Femur (tissue), 1 donor: ENCODE results near the gene SSUH2.
"Not testable (repeated sequence)": the region's sequence is repeated elsewhere in the genome, so short reads cannot be mapped to it uniquely, and the experiment has no call there.

ENCODE experiments used
- DNase-seq: peaks from one replicate; pipeline ENCODE4 v3.0.0-alpha.2; 2017

SSUH2 gene

DNA sequence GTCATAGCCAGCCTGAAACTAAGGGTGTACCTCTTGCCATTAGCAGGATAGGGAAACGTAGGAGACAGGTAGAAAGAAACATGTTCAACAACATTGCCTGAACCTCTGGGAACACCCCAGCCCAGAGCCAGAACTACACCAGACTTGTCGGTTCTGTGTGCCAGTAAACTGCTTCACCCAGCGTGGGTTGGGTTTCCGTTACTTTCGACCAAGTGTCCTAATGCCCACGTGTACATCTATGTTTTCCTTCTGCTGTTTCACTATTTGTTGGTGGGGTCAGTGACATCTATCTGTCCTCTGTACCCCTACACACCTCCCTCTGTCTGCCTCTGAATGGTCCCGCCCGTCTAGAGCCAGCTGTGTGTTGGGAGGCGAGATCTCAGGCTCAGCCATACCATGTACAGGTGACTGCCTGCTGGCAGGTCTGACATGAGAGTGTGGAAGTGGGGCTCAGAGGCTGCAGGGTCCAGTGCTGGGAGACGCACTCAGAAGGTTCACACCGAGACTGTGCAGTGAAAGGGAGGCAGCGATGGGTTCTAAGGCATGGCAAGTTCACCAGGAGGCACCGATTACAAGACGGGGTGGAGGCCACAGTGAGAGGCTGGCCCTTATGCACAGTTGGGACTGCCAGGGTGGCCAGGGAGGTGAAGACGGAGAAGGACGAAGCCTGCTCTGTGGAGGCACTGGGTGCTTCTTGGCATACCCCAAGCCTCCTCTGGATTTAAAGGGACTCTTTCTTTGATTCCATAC lies 36.4 kb downstream of the SSUH2 start:
- no peak for DNase-seq

DNA sequence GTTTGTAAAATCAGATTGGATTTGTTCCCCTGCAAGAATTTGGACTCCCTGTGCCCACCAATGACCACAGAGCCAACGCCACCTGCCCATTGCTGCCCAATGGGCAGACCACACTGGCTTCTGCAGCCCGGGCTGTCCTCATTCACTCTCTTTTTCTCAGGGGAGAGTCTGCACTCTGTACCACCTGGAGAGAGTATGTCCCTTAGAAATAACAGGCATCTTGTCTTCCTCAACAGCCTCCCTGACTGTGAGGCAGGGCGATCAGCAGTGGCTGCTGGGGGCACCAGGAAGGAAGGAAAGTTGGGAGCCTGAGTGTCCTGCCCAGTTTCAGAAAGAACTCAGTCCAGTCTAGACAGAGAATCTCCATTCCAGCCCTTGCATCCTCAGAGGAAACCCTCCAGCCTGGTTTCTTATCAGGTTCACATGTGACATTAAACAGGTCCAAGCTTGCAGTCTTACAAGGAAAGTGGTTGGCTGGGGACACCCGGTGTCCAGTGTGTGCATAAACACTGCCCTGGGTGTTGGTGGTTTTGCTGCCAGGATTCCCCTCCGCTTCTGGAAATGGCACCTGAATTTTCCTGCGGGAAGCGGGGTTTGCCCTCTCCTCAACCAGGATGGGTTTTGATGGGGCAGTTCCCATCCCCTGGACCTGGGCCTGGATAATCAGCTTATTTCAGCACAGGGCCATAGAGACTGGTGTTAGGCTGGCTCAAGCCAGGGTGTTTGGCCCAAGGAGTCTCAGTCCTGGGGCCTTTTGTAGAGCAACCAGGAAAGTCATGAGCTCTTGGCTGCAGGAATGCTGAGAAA lies 37.2 kb downstream of the SSUH2 start:
- peak; percentile 76 for DNase-seq

DNA sequence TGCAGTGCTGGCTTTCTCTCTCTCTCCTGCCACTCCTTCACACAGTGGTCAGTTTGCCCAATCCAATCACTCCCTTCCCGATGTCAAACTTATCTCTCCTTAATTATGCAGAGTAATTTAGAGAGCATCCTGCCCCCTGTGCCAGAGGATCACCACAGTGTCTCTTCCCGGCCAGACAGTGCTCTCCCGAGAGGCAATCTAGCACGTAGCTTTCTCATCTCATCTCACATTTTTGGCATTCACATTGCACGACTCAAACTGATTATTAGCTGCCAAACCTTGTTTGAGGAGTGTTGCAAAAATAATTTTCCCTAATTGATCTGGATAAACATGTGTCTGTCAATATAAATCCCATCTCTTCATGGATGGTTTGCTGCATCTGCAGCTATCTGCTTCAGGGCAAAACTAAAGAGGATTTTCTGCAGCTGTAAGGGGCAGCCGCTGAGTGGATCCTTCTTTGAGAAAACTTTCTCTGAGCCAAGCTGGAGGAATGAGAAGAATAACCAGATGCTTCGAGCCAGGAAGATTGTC lies 37.8 kb downstream of the SSUH2 start:
- no peak for DNase-seq

DNA sequence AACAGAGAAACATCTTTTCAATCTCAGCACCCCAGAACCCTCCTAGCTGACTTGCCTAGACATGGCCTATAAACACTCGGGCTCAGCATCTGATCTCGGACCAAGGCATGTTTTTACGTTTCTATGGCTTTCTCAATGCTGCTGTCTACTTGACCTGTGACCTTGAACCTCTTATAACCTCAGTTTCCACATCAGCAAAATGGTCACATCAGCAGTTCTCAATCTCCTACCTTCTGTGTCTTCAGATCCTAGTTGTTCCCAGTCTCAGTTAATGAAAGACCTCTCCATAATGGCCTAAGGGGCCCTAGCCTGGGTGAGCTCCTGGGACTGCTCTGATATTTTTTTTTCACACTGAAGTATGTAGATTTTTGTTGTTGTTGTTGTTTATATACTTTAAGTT lies 39.6 kb downstream of the SSUH2 start:
- DNase-seq, result no peak

DNA sequence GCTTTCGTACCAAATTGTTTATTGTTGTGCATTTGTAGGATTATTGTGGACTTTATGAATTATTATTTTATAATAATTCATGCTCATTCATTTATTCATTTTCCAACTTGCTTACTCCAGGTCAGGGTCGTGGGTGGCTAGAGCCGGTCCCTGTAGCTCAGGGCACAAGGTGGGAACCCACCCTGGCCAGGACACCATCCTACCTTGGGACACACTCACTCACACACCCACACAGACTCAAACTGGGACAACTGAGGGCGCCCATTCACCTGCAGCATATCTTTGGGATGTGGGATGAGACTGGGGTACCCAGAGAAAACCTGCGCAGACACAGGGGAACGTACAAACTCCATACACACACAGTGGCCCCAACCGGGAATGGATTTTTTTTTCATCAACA lies 40.6 kb downstream of the SSUH2 start:
- no peak for DNase-seq

DNA sequence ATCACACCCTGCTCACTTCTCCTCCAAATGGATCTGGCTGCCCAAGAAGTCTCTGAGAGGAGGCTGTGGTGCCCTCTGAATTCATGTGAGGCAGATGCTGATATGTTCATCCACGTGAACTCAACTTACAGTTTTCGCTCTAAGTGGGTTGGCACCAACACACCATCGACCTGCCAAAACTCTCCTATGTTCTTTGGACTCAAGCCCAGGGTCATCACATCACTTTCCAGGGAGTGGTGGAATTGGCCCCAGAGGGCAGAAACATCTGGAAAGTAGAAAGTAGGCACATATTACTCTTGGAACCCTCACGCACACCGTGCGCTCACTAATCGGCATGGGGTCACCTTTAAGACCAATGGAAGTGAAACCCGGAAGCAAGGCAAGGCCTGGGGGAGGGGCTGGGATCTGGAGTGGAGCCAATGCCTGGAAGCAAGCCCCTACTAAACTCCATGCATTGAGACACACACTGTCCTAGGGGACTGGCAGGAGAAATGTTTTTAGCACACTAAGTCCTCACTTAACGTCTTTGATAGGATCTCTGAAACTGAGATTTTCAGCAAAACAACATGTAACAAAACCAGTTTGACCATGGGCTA lies 41.4 kb downstream of the SSUH2 start:
- DNase-seq, result peak; percentile 43

DNA sequence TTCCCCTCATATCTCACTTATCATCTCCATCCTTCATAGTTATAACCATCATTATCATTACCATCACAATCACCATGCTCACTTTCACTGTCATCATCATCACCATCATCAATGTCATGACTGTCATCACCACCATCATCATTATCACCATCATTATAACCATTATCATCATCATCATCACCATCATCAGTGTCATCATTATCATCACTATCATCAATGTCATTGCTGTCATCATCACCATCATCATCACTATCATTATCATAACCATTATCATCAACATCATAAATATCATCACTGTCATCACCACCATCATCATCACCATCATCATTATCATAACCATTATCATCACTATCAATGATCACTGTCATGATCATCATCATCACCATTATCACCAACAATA lies 44.1 kb downstream of the SSUH2 start:
- DNase-seq, result no peak

DNA sequence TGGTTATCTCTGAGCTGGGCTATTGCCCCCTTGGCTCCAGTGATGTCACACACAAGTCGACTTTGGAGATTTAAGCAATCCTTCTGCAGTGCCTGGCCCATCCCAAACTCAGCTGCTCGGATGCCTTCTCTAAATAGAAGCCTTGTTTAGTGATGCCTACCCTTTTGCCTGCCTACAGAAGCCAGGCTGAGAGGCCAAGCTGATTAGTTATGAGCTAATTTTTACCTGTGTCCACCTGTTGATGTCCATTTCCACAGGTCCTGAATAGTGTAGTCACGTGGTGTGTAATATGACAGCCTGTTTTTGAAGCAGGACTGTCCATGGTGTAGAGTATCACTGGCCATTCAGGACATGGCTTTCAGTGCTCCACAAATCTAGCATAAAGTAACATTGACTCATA lies 45.5 kb downstream of the SSUH2 start:
- DNase-seq, result no peak

DNA sequence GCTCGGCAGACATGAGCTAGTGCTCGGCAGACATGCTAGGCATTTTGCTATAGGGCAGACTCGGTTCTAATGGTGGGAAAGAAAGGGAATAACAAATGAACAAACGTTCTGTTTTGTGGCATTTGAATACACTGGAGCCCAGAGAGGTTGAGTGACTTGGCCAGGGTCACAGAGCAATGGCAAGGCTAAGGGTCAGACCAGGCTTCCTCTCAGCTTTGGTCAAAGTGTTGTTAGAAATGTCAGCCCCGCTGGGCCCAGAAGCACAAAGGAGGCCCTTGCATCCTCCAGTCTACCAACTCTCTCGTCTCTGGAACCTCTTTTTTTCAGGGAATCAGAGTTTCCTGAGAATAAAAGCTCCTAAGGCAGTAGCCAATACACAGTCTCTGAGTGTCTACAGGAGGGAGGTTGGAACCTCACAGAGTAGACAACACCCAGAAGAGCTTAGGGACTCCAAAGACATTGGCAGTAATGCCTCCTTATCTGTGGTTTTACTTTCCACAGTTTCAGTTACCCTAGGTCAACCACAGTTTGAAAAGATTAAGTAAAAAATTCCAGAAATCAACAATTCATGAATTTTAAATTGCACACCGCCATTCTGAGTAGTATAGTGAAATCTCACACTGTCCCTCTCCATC lies 47.3 kb downstream of the SSUH2 start:
- no peak for DNase-seq

DNA sequence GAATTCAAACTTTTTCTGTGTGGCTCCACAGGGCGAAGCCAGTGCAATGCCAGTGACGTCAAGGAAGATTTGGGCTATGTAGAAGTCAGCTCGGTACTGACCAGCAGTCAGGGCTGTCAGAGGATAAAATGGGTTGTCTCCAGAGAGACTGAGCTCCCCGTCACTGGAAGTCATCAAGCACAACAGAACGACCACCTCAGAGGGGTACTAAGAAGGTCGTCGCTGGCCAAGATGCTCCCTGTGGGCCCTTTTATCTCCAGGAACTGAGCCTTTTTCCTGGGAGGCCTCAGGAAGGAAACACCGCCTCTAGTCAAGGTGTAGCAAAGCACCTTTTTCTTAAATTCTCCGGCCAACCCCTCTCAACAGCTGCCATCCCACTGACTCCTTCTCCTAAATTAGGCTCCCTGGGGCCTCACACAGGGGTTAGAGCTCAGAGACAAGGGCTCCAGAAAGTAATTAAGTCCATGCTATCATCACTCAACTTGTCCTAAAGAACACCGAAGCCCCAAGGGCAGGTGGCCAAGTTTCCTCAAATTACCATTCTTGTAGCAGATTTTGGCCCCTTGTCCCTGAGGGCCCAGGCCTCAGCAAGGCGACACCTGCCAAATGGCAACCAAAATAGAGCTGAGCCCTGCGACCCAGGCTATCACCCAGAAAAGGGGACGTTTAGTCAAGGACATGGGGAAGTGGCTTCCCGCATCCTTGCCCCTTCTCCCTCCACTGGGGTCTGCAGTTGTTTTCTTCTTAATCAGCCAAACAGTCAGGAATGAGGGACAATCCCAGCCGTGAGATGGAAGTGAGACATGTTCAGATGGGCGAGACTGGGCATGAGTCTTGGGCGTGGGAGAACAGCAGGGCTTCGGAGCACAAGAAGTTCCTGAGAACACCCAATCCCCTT lies 48.0 kb downstream of the SSUH2 start:
- DNase-seq, result peak; percentile 49

DNA sequence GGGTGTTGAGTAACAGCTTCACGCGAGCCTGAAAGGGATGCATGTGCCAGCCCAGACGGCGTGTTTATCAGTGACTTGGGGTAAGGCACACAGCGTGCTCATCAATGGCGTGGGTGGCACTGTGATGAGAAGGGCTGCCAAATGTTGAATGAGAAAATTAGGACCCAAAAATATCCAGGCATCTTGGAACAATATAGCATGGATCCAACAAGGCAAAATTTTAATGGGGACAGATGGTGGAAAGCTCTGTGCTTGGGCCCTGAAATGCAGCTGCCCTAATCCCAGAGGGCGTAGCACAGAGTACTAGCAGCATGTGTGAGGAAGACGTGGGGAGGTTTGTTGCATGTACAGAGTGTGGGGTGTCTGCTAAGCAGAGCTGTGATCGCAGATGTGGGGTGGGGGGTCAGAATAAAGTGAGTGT lies 48.9 kb downstream of the SSUH2 start:
- peak; percentile 45 for DNase-seq

DNA sequence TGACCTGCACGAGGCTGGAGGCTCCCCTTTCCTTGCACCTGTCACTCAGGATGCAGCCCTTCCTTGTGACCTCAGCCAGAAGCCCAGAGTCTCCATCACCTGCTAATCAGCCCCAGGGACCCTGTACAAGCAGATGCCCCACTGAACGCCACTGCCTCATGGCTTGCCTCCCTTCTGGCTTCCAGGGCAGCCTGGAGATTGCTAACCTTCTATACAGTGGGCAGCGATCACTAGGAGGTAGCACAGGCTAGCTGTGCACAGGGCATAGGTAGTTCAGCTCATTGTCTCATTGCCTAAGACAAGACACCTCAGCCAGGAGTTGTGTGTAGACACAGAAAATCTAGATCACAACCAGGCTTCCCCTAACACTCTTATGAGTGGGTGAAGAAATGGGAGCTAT lies 49.3 kb downstream of the SSUH2 start:
- DNase-seq, result no peak

DNA sequence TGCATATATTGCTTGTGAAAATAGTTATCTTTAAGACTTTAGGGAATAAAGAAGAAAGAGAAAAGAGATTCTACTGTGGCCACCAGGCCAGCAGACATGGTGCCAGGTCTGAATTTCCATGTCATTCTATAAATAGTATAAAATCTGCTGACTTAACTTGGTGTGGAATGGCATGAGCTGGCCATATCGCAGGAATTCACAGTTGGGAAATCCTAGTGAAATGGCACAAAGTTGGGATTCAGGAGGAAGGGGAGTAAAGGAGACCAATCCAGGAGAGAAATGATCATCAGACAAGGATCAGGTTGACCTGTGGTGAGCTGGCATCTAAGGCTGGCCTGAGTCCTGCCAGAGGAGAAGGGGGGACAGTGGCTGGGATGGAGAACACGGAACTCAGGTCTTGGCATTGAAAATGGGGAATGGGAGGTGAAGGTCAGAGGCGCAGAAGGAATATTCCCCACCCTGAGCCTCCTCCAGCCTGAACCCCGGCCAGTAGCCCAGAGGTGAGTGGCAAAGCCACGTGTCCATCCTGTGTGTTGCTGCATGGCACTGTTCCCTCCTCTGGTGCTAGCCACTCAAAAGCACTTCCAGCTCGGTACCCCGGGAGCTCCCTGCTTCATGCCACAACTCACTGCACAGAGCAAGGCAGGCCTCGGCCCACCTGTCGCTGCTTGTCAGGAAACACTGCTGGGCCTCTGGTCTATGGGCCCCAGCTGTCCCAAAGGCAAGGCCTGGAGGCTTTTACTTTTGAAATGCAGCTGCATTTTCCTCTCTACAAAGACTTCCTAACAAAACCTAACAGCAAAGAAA lies 51.4 kb downstream of the SSUH2 start:
- DNase-seq, result peak; percentile 87

DNA sequence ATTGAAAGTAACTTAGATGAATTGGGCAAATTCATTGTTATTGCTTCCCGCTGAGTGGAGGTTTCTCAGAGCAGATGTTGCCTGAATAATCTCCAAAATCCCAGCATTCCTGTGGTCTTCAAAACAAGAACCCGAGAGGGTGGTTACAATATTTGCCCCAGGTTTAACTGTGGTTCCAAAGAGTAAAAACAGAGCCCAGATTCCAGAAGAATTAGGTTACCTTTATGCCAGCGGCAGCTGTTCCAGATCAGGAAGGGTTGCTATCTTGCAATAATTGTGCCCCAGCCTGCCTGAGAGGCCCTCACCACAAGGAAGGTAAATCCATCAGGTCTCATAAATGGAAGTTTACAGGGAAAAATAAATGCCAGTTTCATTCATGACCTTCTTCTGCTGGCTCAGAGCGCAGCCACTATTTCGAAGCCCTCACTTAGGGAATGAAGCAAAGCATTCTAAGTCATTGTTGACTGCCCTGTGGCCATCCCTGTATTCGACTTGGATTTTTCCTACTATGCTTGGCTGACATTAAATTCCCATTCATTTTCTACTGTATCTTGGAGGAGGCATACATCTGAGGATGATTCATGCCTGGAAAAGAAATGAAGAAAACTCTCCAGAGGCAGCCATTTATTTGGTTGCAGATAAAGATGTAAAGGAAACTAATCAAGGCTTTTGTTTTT lies 54.6 kb downstream of the SSUH2 start:
- DNase-seq, result no peak

DNA sequence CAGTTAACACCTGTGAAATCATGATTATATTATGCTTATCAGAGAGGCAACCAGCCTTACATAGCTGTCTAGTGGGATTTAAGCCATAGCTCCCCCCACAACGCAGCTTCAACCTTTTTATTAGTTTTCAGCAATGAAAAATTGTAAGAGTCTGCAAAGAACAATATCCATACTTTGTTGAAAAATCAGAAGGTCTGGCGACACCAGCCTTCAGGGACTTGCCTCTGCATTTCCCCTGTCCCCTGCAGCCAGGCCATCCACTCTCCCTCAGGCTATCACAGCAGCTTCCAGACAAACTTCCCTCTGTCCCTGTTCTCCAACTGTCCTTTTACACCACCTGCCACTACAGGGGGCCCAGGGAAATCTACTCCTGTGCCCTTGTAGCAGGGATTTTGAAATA lies 59.9 kb downstream of the SSUH2 start:
- DNase-seq, result no peak

DNA sequence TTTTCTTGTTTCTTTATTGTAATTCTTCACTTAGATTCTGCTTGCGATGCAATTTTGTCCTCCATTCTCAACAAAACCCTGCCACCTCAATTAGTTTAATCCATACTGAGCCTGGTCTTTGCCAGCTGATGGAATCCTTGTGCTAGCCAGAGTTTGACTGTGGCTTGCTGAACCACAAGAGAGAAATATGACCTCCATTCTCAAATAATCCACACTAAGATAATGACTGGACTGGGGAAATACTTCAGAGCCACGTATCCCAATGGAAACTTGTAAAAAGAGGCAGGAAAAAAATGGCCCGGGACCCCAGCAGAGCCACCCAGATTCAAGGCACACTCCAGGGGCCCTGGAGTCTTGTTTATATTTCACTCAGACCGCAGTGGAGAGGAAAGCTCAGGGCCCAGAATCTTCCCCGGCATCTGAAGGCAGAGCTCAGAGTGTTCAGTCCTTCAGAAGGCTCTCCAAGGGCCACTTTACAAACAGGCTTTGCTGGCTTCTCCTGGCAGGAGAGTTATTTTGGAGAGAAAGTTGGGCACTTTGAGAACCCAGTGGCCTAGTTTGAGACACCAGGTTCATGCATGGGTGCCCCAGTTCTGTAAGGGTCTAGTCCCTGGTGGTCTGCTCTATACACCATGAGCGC lies 62.7 kb downstream of the SSUH2 start:
- no peak for DNase-seq

DNA sequence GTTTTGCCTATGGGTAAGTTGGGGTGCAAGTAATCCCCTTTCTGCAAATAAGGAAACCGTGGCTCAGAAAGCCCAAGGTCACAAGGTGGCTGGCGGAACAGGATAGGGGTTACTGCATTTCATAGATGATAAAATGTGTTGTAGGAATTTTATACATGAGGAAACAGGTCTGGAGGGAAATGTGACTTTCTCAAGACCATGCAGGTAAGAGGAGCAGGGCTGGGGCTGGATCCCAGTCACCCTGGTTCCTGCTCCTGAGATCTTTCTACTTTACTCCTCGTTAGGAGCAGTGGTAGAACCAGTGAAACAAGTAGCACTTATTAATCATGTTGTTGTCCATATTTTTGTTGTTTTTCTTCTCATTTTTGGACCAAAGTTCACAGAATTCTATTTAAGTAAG lies 63.2 kb downstream of the SSUH2 start:
- no peak for DNase-seq

DNA sequence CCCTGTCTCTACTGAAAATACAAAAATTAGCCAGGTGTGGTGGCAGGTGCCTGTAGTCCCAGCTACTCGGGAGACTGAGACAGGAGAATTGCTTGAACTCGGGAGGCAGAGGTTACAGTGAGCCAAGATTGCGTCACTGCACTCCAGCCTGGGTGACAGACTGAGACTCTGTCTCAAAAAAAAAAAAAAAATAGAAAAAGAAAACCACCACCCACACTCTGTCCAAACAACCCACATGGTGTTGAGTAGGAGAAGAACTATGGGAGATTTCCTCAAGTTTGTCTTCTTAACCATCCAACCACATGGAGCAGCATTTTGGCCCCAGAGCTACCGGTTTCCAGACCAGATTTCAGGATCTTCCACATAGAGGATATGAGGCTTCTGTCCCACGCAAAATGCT lies 64.2 kb downstream of the SSUH2 start:
- DNase-seq, result not testable (repeated sequence)

DNA sequence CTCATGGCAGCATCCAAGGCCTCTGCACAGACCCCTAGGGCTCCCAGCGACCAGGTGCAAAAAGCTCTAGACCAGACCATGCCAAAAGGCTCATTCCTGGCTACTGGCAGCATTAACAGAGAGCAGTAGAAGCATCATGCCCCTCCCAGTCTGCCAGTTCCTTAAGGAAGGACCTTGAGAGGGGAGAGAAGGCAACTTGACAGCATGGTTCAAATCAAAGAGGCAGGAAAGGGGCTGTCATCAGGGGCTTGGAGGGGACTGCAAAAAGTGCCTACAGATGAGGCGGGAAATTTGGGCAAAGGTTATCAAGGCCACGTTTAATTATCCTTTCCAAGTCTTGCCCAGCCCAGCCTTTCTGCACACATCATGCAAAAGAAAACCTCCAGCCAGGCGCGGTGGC lies 64.7 kb downstream of the SSUH2 start:
- no peak for DNase-seq

DNA sequence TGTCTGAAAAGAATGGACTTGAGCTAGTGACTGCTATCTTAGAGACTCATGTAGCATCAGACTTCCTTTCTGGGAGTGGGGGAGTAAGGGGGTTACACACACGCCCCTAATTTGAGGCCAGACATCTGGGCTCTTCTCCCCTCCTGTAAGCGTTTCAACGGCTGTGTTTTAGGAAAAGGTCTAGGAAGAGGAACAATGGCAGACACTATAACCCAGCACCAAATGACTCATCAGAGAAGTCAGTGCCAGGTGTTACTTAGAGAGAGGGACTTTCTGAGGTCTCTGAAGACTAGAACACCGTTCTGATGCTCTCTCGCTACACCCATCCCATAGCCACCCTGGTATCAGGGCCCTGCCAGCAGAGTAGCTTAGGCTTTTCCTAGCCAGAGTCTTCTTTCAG lies 65.5 kb downstream of the SSUH2 start:
- no peak for DNase-seq
